Chondrocyte (in vitro differentiated cells): Measurements from ENCODE around the gene PUSL1. TPM values are rescaled to one million over a fixed set of nuclear protein-coding genes. Genes with fewer than 3 reads are reported as not detected.
A peak's percentile ranks its signal among the peaks of the same experiment; 100 is the strongest.

Experiments used
- DNase-seq: peaks from one replicate; pipeline ENCODE4 v3.0.0; 2021; ENCODE audit warnings: mixed read lengths, low spot score
- H3K27ac Mint-ChIP-seq: one replicate; pipeline ENCODE4 v1.8.0; 2021; ENCODE audit warnings: mild to moderate bottlenecking, moderate library complexity, mixed read lengths; ENCODE audit not compliant: unreplicated experiment
- H3K27me3 Mint-ChIP-seq: 2 replicates; pipeline ENCODE4 v1.8.0; 2021; ENCODE audit warnings: low read depth, mixed read lengths
- H3K36me3 Mint-ChIP-seq: 2 replicates; pipeline ENCODE4 v1.8.0; 2021; ENCODE audit warnings: low read depth, mixed read lengths
- H3K4me1 Mint-ChIP-seq: 2 replicates; pipeline ENCODE4 v1.8.0; 2021; ENCODE audit warnings: low read depth, mild to moderate bottlenecking, mixed read lengths
- H3K4me3 Mint-ChIP-seq: one replicate; pipeline ENCODE4 v1.8.0; 2021; ENCODE audit warnings: mild to moderate bottlenecking, moderate library complexity, mixed read lengths; ENCODE audit not compliant: unreplicated experiment
- H3K9me3 Mint-ChIP-seq: 2 replicates; pipeline ENCODE4 v1.8.0; 2021; ENCODE audit warnings: low read depth, mixed read lengths
- total RNA-seq: library from RNA; stranded (reverse); gene quantifications from 3 replicates; pipeline ENCODE4 v1.2.1, GENCODE V29; 2021
- TF ChIP-seq, protein P1 (sequence below): fragments of 200-600 bp; sonication (generic); IDR thresholded peaks from 2 replicates; pipeline ENCODE4 v1.5.0; 2021; ENCODE audit warnings: antibody characterized with exemption, mild to moderate bottlenecking, moderate library complexity

Gene PUSL1
- total RNA-seq, 1 donor from 2014 or later = 21.6 TPM

DNA sequence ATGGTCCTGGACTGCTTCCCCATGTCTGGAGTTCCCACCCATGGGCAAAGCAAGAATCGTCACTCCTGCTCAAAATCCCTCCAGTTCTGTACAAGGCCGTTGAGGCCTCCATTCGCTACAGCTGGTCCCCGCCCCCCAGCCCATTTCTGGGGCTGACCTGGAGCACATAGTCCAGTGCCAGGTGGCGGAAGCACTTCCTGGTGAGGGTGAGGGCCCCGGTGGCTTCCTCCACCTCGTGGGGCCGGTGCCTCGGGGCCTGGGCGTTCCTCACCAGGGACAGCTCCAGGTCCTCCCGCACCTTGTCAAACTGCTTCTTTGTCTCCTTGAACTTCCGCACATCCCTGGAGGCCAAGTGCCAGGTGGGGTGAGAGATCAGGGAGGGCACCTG, 8.1 kb upstream of the PUSL1 start:
- H3K9me3 Mint-ChIP-seq = no peaks in the 10 kb centered on the region

DNA sequence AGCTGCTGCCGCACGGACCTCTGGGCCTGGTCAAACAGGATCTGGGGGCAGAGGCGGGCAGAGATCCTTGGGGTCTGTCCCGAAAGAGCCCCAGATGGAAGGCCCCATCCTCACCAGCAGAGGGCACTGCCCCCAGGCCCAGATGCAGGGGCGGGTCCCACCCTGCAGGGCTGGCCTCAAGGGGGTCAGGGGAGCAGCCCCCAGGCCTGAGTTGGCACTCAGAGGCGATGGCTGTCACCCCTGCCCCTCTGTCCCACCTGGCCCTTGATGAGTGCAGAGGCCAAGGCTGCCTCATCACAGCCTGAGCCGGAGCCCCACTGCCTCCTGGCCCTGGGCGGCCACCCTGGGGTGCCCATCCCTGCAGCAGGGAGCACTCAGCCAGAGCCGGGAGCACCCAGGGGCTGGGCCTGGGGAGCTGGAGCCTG, 6.4 kb upstream of the PUSL1 start:
- TF ChIP-seq, protein P1, sequence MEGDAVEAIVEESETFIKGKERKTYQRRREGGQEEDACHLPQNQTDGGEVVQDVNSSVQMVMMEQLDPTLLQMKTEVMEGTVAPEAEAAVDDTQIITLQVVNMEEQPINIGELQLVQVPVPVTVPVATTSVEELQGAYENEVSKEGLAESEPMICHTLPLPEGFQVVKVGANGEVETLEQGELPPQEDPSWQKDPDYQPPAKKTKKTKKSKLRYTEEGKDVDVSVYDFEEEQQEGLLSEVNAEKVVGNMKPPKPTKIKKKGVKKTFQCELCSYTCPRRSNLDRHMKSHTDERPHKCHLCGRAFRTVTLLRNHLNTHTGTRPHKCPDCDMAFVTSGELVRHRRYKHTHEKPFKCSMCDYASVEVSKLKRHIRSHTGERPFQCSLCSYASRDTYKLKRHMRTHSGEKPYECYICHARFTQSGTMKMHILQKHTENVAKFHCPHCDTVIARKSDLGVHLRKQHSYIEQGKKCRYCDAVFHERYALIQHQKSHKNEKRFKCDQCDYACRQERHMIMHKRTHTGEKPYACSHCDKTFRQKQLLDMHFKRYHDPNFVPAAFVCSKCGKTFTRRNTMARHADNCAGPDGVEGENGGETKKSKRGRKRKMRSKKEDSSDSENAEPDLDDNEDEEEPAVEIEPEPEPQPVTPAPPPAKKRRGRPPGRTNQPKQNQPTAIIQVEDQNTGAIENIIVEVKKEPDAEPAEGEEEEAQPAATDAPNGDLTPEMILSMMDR = peak; percentile 70
- Mint-ChIP-seq H3K27ac (no peak overlapping the region), H3K9me3 (no peaks in the 10 kb centered on the region), H3K4me1 (peaks cover 28% of the 10 kb centered on the region), H3K4me3 (no peak overlapping the region), H3K36me3 (no peaks in the 10 kb centered on the region), H3K27me3 (no peaks in the 10 kb centered on the region)
- no peak for DNase-seq

More for the DNA sequence above, 8.1 kb upstream of the PUSL1 start:
- Mint-ChIP-seq H3K4me3 (no peak overlapping the region), H3K36me3 (no peaks in the 10 kb centered on the region), H3K27me3 (no peaks in the 10 kb centered on the region), H3K27ac (no peak overlapping the region), H3K4me1 (peaks cover 11% of the 10 kb centered on the region)
- TF ChIP-seq, protein P1 = peak; percentile 31
- DNase-seq = no peak

DNA sequence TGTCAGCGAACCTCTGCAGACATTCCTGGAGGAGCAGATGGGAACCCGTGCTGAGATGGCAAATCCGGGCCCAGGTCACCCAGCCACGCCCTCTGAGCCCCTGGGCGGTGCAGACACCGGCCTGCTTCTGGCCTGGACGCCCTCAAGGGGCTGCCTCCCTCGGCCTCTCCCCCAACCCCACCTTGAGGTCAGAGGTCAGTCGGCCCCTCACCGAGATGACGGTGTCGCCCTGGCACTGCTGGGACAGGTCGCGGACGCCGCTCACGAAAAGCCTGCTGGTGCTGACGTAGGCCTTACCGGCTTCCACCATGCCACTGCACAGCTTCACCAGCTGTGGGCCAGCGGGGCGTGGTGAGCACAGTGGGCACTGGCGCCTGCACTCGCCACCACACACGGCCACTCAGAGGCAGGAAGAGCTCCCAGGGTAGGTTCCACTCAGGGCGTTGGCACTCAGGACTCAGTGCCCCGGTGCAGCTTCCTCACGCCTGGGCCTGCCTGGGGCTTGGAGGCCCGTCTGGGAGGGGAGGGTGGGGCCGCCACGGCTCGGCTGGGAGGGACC, 5.4 kb upstream of the PUSL1 start:
- peaks cover 30% of the 10 kb centered on the region for H3K4me1 Mint-ChIP-seq
- TF ChIP-seq, protein P1 = no peak
- no peak overlapping the region for H3K4me3 Mint-ChIP-seq
- no peak for DNase-seq
- H3K9me3 Mint-ChIP-seq = no peaks in the 10 kb centered on the region
- H3K27me3 Mint-ChIP-seq = no peaks in the 10 kb centered on the region
- H3K27ac Mint-ChIP-seq = no peak overlapping the region
- H3K36me3 Mint-ChIP-seq = no peaks in the 10 kb centered on the region

DNA sequence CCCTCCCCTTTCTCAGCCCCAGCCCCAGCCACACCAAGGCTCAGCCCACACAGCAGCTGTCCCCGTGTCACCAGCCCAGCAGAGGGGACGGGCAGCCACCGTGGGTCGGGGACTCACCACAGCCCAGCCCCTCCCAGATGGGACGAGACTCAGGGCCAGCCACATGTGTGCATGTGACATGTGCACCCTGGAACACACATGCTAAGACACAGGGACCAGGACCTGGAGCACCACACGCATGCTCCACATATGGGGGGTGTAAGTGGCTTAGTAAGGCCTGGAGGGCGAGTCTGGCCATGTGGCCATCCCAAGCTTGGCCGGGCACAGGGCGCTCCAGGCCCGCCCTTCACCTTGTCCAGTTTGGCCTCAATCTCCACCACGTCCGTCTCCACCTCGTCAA, 4.7 kb upstream of the PUSL1 start:
- no peak for DNase-seq
- Mint-ChIP-seq H3K4me1 (peaks cover 30% of the 10 kb centered on the region), H3K27ac (no peak overlapping the region), H3K9me3 (no peaks in the 10 kb centered on the region), H3K4me3 (no peak overlapping the region), H3K27me3 (no peaks in the 10 kb centered on the region), H3K36me3 (no peaks in the 10 kb centered on the region)
- TF ChIP-seq, protein P1 = no peak

DNA sequence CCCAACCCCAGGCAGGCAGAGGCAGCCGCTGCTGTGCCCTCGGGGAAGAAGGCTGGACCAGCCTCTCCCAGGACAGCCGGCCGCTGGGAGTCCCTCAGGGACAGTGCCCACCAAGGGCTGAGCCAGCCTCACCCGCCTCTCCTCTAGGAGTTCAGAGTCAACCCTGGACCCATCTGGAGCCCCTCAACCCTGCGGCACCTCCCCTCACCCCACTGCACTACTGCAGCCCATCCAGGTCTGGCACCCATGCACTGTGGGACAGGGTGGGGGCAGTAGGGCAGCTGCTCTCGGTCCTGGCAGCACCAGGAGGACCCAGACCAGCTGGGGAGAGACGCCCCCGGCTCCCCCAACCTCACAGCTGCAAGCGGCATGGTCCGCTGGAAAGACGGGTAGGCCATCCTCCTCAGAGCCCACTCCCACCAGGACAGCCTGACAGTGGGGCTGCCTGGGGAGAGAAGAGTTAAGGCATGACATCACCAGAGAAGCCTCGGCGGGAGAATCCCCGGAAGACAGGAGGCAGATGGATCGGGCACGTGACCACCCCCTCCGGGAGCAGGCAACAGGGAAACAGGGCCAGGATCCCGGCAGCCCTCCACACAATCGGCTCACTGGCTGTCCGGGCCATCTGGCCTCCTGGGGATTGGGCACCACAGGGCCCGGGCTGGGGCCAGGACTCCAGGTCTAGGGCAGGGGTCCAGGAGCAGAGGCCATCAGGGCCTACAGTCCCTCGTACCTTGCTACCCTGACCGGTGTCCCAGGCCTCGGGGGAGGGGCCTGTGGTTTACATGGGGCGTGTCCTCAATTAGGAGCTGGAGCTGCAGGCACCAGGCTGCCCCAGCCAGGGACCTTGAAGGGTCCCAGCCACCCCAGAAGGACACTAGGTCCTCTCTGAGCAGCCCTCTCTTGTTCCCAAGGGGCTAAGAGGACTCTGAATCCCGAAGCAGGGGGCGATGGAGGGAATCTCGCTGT, 3.8 kb upstream of the PUSL1 start:
- Mint-ChIP-seq H3K9me3 (no peaks in the 10 kb centered on the region), H3K27ac (peak overlapping the region; percentile 68), H3K4me3 (peak overlapping the region; percentile 82), H3K4me1 (peaks cover 30% of the 10 kb centered on the region), H3K27me3 (no peaks in the 10 kb centered on the region), H3K36me3 (no peaks in the 10 kb centered on the region)
- no peak for DNase-seq
- TF ChIP-seq, protein P1 = no peak
